GM23338 (cell line): Measurements from ENCODE around the gene EPHB6.

Experiments
- CREB1 ChIP-seq: fragments of 250-450 bp; sonication (Bioruptor Pico); IDR thresholded peaks from 2 replicates; pipeline ENCODE4 v1.5.0; 2020; ENCODE audit warnings: low read depth, mild to moderate bottlenecking, moderate library complexity
- CTCF ChIP-seq, 2 experiments: fragments of 200-600 bp in 1 of 2; sonication (generic) in 1 of 2; conservative IDR thresholded peaks; 2 replicates each; pipeline versions ENCODE4 v1.5.1 to v1.6.1; 2016 to 2017; ENCODE audit warnings: antibody characterized with exemption in 2 of 2, low read depth in 2 of 2, mild to moderate bottlenecking in 2 of 2, moderate library complexity in 1 of 2
- EZH2 ChIP-seq: fragments of 200-600 bp; sonication (generic); IDR thresholded peaks from one replicate; pipeline ENCODE4 v1.8.0; 2017; ENCODE audit warnings: antibody characterized with exemption, mild to moderate bottlenecking, low read depth; ENCODE audit not compliant: unreplicated experiment
- POLR2AphosphoS5 ChIP-seq: IDR thresholded peaks from 2 replicates; pipeline ENCODE4 v1.6.1; 2016; ENCODE audit warnings: antibody characterized with exemption, low read depth
- REST ChIP-seq: IDR thresholded peaks from one replicate; pipeline ENCODE4 v1.6.1; 2018; ENCODE audit warnings: antibody characterized with exemption; ENCODE audit not compliant: unreplicated experiment
- STAT1 ChIP-seq: IDR thresholded peaks from one replicate; pipeline ENCODE4 v1.6.1; 2016; ENCODE audit warnings: antibody characterized with exemption; ENCODE audit not compliant: unreplicated experiment

DNA sequence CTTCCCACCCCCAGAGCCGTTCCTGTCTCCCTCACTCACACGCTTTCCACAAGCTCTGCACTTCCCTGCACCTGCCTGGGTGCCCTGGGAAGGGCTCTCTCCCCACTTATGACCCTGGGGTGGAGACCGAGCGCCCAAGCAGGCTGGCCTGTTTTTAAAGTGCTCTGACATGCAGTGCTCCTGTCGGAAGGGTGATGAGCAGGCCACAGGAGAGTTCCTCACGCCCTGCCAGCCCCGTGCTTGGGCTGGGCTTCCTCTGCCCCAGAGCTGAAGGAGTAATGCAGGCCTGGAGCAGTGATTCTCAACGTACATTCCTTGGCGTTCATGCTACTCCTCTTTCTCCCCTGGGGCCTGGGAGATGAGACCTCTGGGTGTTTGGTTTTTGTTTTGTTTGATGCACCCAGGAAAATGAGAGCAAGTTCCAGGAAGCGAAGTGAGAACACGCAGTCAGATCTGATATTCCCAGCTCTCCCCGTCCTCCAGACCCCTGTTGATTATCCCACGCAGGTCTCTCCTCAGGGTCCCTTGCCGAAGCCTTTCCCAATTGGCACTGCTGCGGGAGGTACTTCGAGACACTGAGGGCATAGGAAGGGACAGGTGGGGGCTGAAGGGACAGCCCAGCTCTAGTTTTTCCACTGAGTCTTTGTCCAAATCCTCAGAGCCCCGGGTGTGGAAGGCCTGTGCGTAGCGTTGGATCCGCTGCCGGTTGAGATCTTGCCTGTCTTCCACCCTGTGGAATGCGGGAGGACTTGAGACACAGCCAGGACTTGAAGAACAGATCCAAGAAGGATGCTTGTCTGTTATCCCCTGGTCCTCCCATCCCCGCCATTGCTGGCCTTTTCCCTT is 16.6 kb downstream of the EPHB6 start:
- TF ChIP-seq CTCF (conservative IDR thresholded peaks at IDR 0.05; ENCODE audit: low read depth in 2 of 2) = no peak
- no peak for TF ChIP-seq REST
- TF ChIP-seq CREB1 = no peak
- TF ChIP-seq STAT1 = no peak
- no peak for TF ChIP-seq EZH2
- TF ChIP-seq POLR2AphosphoS5 = no peak
